ENCODE measurements around the gene MT3. TPM values are rescaled to one million over a fixed set of nuclear protein-coding genes. Genes with fewer than 3 reads are reported as not detected.
A peak's percentile ranks its signal among the peaks of the same experiment; 100 is the strongest.

MT3 gene
- total RNA-seq, 4 donors from 2014 or later: not detected

DNA sequence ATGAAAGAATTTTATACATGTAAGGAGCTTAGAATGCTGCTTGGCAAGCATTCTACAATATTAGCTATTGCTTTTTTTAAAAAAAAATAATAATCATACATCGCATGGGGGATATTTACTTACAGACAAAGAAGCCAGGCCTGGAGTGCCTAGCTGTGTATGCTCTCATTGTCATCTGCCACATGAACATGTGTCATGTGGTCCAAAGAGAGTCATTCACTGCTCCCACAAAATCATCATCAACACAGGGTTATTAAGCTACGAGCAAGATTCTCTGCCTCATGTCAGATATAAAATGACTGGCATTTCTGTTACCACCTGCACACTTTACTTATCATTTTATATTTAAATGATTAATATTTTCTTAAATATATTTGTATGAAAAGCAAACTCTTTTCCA lies 34.3 kb downstream of the MT3 start:
- no peak for TF ChIP-seq POLR2AphosphoS5 (IDR thresholded peaks at IDR 0.05)
- TF ChIP-seq EP300 (IDR thresholded peaks at IDR 0.05): no peak
- TF ChIP-seq, protein P1, sequence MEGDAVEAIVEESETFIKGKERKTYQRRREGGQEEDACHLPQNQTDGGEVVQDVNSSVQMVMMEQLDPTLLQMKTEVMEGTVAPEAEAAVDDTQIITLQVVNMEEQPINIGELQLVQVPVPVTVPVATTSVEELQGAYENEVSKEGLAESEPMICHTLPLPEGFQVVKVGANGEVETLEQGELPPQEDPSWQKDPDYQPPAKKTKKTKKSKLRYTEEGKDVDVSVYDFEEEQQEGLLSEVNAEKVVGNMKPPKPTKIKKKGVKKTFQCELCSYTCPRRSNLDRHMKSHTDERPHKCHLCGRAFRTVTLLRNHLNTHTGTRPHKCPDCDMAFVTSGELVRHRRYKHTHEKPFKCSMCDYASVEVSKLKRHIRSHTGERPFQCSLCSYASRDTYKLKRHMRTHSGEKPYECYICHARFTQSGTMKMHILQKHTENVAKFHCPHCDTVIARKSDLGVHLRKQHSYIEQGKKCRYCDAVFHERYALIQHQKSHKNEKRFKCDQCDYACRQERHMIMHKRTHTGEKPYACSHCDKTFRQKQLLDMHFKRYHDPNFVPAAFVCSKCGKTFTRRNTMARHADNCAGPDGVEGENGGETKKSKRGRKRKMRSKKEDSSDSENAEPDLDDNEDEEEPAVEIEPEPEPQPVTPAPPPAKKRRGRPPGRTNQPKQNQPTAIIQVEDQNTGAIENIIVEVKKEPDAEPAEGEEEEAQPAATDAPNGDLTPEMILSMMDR (IDR thresholded peaks at IDR 0.05): no peak
- no peak for TF ChIP-seq POLR2A (IDR thresholded peaks at IDR 0.05)
- 95% methylated on average over 2 of the region's 2 CpGs for WGBS
- Histone ChIP-seq H3K27me3 (no peaks in the 10 kb centered on the region), H3K4me1 (peaks cover 25% of the 10 kb centered on the region), H3K36me3 (no peaks in the 10 kb centered on the region), H3K4me3 (no peak overlapping the region), H3K27ac (no peak overlapping the region), H3K9me3 (no peaks in the 10 kb centered on the region)
- DNase-seq (ENCODE audit: low spot score in 2 of 2): no peak

DNA sequence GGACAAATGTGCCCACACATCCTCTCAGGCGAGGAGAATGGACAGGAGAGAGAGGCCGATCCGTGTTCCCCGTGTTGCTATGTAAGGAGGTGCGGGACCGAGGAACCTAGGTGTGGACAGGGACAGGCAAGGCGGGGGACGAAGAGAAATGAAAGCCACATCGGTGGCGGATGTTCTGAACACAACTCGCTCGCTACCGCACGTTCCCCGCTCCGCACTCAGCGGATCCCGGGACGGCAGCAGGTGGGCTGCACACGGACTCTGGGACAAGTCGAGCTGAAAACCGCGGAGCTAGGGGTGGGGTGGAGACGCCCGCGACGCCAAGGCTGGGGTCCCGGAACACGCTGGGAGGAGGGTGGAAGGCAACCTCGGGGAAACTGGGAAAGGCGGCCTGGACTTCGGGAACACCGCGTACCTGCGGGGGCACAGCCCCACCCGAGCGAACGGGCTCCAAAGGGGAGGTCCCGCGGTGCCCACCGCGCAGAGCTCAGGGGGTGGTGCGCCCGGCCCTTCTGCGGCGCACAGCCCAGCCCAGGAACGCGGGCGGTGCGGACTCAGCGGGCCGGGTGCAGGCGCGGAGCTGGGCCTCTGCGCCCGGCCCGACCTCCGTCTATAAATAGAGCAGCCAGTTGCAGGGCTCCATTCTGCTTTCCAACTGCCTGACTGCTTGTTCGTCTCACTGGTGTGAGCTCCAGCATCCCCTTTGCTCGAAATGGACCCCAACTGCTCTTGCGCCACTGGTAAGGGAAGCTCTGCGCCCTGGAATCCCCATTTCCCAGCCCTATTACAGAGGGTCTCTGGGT lies 36.0 kb downstream of the MT3 start, which contains the start of gene MT1E:
TSS of gene MT1E (plus strand) at position 642 of the 803 bp plus-strand sequence. CDS start at position 713, 71 bp downstream.
- no peaks in the 10 kb centered on the region for H3K36me3 ChIP-seq
- DNase-seq (ENCODE audit: low spot score in 2 of 2): peak; percentile 86 to 89
- WGBS: 4% methylated on average over 33 of the region's 62 CpGs
- peaks cover 28% of the 10 kb centered on the region for H3K4me1 ChIP-seq
- H3K9me3 ChIP-seq: no peaks in the 10 kb centered on the region
- H3K4me3 ChIP-seq: peak within 1 kb of the TSS; percentile 62
- peak within 1 kb of the TSS; percentile 90 for H3K27ac ChIP-seq
- TF ChIP-seq POLR2AphosphoS5 (IDR thresholded peaks at IDR 0.05): peak; percentile 71 to 93 (median 89)
- peak; percentile 49 for TF ChIP-seq EP300 (IDR thresholded peaks at IDR 0.05)
- peak; percentile 90 to 93 for TF ChIP-seq POLR2A (IDR thresholded peaks at IDR 0.05)
- TF ChIP-seq, protein P1 (IDR thresholded peaks at IDR 0.05): no peak
- H3K27me3 ChIP-seq: no peaks in the 10 kb centered on the region

DNA sequence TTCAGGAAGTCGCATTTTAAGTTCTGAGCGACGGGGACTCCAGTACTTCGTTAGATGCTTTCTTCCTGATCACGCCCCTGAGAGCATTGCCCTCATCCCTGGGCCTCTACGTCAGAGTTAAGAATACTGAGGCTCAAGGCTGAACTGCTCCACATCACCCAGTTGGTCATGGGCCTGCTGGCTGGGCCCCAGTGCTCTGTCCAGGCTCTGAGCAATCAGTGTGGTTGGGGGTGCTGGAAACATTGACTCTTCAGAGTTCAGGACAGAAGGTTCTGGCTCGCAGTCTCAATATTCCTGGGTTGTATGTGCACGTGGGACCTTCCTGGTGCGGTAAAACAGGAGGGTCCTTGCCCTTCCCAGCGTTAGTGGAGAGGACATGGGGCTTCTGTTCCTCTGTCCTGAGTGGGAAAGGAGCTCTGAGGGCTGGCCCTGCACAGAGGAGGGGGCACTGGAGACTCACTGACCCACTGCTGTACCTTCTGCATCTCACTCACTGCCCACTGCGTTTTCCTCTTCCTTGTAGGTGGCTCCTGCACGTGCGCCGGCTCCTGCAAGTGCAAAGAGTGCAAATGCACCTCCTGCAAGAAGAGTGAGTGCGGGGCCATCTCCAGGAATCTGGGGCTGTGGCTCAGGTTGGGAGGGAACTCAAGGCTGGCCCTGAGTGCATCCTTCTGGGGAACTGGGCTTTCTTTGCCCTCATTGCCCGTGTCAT lies 36.8 kb downstream of the MT3 start:
- Histone ChIP-seq H3K4me3 (peak overlapping the region; percentile 62), H3K9me3 (no peaks in the 10 kb centered on the region), H3K4me1 (peaks cover 28% of the 10 kb centered on the region), H3K36me3 (no peaks in the 10 kb centered on the region), H3K27ac (peak overlapping the region; percentile 90), H3K27me3 (no peaks in the 10 kb centered on the region)
- TF ChIP-seq POLR2AphosphoS5 (IDR thresholded peaks at IDR 0.05) (no peak), POLR2A (IDR thresholded peaks at IDR 0.05) (no peak), EP300 (IDR thresholded peaks at IDR 0.05) (no peak)
- TF ChIP-seq, protein P1 (IDR thresholded peaks at IDR 0.05): no peak
- WGBS: 16% methylated on average over 16 of the region's 16 CpGs
- DNase-seq (ENCODE audit: low spot score in 2 of 2): no peak

DNA sequence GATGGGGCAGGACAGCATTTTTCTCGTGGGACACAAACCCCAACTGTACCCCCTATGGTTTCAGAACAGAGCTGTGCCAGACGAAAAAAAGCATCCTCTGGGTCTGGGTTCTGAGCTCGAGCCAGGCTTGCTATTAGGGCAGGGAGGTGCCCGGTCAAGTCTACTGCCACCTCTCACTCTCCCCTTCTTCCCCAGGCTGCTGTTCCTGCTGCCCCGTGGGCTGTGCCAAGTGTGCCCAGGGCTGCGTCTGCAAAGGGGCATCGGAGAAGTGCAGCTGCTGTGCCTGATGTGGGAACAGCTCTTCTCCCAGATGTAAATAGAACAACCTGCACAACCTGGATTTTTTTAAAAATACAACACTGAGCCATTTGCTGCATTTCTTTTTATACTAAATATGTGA lies 37.4 kb downstream of the MT3 start:
- Histone ChIP-seq H3K36me3 (no peaks in the 10 kb centered on the region), H3K4me3 (peak overlapping the region; percentile 62), H3K4me1 (peaks cover 31% of the 10 kb centered on the region), H3K9me3 (no peaks in the 10 kb centered on the region), H3K27ac (peak overlapping the region; percentile 90), H3K27me3 (no peaks in the 10 kb centered on the region)
- TF ChIP-seq POLR2A (IDR thresholded peaks at IDR 0.05) (no peak), POLR2AphosphoS5 (IDR thresholded peaks at IDR 0.05) (no peak), EP300 (IDR thresholded peaks at IDR 0.05) (no peak)
- TF ChIP-seq, protein P1 (IDR thresholded peaks at IDR 0.05): no peak
- no peak for DNase-seq (ENCODE audit: low spot score in 2 of 2)
- WGBS: 38% methylated on average over 6 of the region's 7 CpGs

All from suprapubic skin (tissue), 4 donors.